Testis (tissue), 3 donors: ENCODE data around the gene MACROD2. TPM values are rescaled to one million over a fixed set of nuclear protein-coding genes. Genes with fewer than 3 reads are reported as not detected.

Experiments used
- DNase-seq: peaks from one replicate; pipeline ENCODE4 v3.0.0-alpha.2; 2019
- H3K27ac ChIP-seq, 2 donors: fragments of 200-600 bp; sonication (generic); one replicate each; pipeline ENCODE4 v1.5.1; 2019
- H3K27me3 ChIP-seq: fragments of 200-600 bp; sonication (generic); one replicate; pipeline ENCODE4 v1.5.1; 2019
- H3K36me3 ChIP-seq: fragments of 200-600 bp; sonication (generic); one replicate; pipeline ENCODE4 v1.5.1; 2017; ENCODE audit warnings: low read depth; ENCODE audit errors: missing control alignments
- H3K4me1 ChIP-seq: fragments of 200-600 bp; sonication (generic); one replicate; pipeline ENCODE4 v1.5.1; 2019
- H3K4me3 ChIP-seq, 2 donors: fragments of 200-600 bp; sonication (generic); one replicate each; pipeline ENCODE4 v1.5.1; 2017 to 2019
- H3K9me3 ChIP-seq: fragments of 200-600 bp; sonication (generic); one replicate; pipeline ENCODE4 v1.5.1; 2017
- POLR2A ChIP-seq: fragments of 450-650 bp; IDR thresholded peaks from one replicate; pipeline ENCODE4 v1.6.1; 2017; ENCODE audit warnings: antibody characterized with exemption, mild to moderate bottlenecking, moderate library complexity
- WGBS, 2 donors: methylation state at CpG; one replicate each; pipeline ENCODE4 v1.1.5; 2018; 5-methylcytosine and 5-hydroxymethylcytosine counted together
- intact Hi-C: fragments of 100-400 bp; cut with DNase I; formaldehyde crosslinking; loops from one replicate; pipeline ENCODE4 v1.15.1; 2023; ENCODE audit warnings: low total_unique reads
- polyA plus RNA-seq: library from polyadenylated mRNA; stranded (reverse); fragments of 350-450 nt; fragmentation: Illumina TruSeq; extraction: RNeasy Lipid Tissue Mini Kit (QIAGEN cat#74804); gene quantifications from one replicate; pipeline ENCODE4 v1.2.3, GENCODE V29; 2014; ENCODE audit warnings: low read depth, low replicate concordance; ENCODE audit not compliant: insufficient read depth
- total RNA-seq, 2 donors: library from RNA; depleted of rRNA; stranded (reverse); fragments of >200 nt; gene quantifications; one replicate each; pipeline ENCODE4 v1.2.3, GENCODE V29; 2016
- TF ChIP-seq, protein P1 (sequence below), 3 experiments: fragments of 450-650 bp in 2 of 3; fragments of 200-600 bp in 1 of 3; sonication (generic) in 1 of 3; IDR thresholded peaks; one replicate each; pipeline ENCODE4 v1.5.1; 2016 to 2019; ENCODE audit warnings: antibody characterized with exemption in 3 of 3, mild to moderate bottlenecking in 2 of 3, moderate library complexity in 1 of 3

Gene MACROD2
- total and polyA plus RNA-seq, 3 donors from 2014 or later = 12.6 to 20.6 (median 16.8) TPM

- Histone ChIP-seq H3K36me3 (no peaks in the 10 kb centered on the region), H3K27me3 (no peaks in the 10 kb centered on the region), H3K9me3 (no peaks in the 10 kb centered on the region), H3K27ac (no peak overlapping the region), H3K4me1 (no peaks in the 10 kb centered on the region), H3K4me3 (no peak overlapping the region)
- WGBS, 2 donors = 85 to 88% methylated on average over 2 of the region's 2 CpGs
- no peak for TF ChIP-seq POLR2A
- TF ChIP-seq, protein P1, sequence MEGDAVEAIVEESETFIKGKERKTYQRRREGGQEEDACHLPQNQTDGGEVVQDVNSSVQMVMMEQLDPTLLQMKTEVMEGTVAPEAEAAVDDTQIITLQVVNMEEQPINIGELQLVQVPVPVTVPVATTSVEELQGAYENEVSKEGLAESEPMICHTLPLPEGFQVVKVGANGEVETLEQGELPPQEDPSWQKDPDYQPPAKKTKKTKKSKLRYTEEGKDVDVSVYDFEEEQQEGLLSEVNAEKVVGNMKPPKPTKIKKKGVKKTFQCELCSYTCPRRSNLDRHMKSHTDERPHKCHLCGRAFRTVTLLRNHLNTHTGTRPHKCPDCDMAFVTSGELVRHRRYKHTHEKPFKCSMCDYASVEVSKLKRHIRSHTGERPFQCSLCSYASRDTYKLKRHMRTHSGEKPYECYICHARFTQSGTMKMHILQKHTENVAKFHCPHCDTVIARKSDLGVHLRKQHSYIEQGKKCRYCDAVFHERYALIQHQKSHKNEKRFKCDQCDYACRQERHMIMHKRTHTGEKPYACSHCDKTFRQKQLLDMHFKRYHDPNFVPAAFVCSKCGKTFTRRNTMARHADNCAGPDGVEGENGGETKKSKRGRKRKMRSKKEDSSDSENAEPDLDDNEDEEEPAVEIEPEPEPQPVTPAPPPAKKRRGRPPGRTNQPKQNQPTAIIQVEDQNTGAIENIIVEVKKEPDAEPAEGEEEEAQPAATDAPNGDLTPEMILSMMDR (IDR thresholded peaks at IDR 0.05) = no peak
- DNase-seq = no peak
- intact Hi-C loops = no loop called here
These were observed 1490.2 kb downstream of the MACROD2 start for GRCh38 chr20:15485519-15485918.

GRCh38 chr20:15487030-15487429 lies 1491.7 kb downstream of the MACROD2 start:
- Histone ChIP-seq H3K27me3 (no peaks in the 10 kb centered on the region), H3K4me1 (no peaks in the 10 kb centered on the region), H3K36me3 (no peaks in the 10 kb centered on the region), H3K4me3 (no peak overlapping the region), H3K27ac (no peak overlapping the region), H3K9me3 (no peaks in the 10 kb centered on the region)
- 90 to 92% methylated on average over 2 of the region's 2 CpGs for WGBS, 2 donors
- TF ChIP-seq POLR2A = no peak
- TF ChIP-seq, protein P1 (IDR thresholded peaks at IDR 0.05) = no peak
- DNase-seq = no peak
- intact Hi-C loops = no loop called here

- no peak overlapping the region for H3K4me3 ChIP-seq
- H3K9me3 ChIP-seq = no peaks in the 10 kb centered on the region
- no peak overlapping the region for H3K27ac ChIP-seq
- H3K4me1 ChIP-seq = no peaks in the 10 kb centered on the region
- H3K27me3 ChIP-seq = no peaks in the 10 kb centered on the region
- no peak for TF ChIP-seq POLR2A
- TF ChIP-seq, protein P1 (IDR thresholded peaks at IDR 0.05) = no peak
- no peaks in the 10 kb centered on the region for H3K36me3 ChIP-seq
- 92 to 96% methylated on average over 2 of the region's 2 CpGs for WGBS, 2 donors
- intact Hi-C loops = no loop called here
- DNase-seq = no peak
These were observed 1492.4 kb downstream of the MACROD2 start for GRCh38 chr20:15487682-15488081.

DNA sequence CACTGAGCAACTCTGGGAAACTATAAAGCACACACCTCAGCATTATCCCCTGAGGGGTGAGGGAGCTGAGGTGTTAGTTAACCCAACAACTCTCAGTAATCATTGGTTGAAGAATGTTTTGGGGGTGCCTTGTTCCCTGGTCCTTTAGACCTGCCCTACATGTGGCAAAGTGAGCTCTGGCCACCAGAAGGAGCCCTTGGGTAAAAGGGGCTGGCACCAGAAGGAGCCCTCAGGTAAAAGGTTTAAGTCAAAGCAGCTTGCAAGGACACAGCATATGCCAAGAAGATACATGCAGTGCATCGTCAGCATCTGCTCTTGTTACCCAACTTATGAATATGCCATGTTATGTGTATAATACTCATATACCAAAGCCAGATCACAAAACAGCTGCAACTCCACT lies 1496.3 kb downstream of the MACROD2 start:
- 81 to 100% methylated on average over 1 of the region's 1 CpG for WGBS, 2 donors
- no peak for TF ChIP-seq POLR2A
- TF ChIP-seq, protein P1 (IDR thresholded peaks at IDR 0.05) = no peak
- intact Hi-C loops = no loop called here

DNA sequence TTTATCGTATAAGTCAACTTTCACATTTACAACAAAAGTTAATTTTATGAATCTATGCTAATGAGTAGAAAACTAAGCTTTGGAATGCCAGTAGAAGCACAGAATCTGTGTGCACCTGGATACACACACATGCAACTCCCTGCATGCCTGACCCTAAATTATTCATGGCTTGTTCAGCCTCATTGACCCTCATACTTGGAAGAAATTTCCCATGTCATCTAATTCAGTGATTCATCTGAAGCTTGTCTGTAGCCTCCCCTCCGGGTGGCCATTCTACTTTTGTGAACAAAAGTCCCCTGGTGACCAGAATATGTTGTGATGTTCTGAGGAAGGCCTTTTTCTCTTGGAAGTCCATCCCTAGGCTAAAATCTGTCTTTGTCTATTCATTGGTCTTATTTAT lies 1499.5 kb downstream of the MACROD2 start:
- DNase-seq = no peak
- Histone ChIP-seq H3K36me3 (no peaks in the 10 kb centered on the region), H3K27me3 (no peaks in the 10 kb centered on the region), H3K9me3 (no peaks in the 10 kb centered on the region), H3K4me1 (no peaks in the 10 kb centered on the region), H3K27ac (no peak overlapping the region), H3K4me3 (no peak overlapping the region)
- TF ChIP-seq, protein P1 (IDR thresholded peaks at IDR 0.05) = no peak
- TF ChIP-seq POLR2A = no peak
- intact Hi-C loops = no loop called here
- 87 to 92% methylated on average over 2 of the region's 2 CpGs for WGBS, 2 donors

More for the DNA sequence above, 1496.3 kb downstream of the MACROD2 start:
- Histone ChIP-seq H3K9me3 (no peaks in the 10 kb centered on the region), H3K4me3 (no peak overlapping the region), H3K27me3 (no peaks in the 10 kb centered on the region), H3K36me3 (no peaks in the 10 kb centered on the region), H3K4me1 (no peaks in the 10 kb centered on the region), H3K27ac (no peak overlapping the region)
- peak; percentile 17 for DNase-seq
